Measurements from ENCODE around the gene FAM32A. TPM values are rescaled to one million over a fixed set of nuclear protein-coding genes. Genes with fewer than 3 reads are reported as not detected.

FAM32A gene
- total RNA-seq, 1 donor from 2014 or later: 68.6 TPM

Other genes starting within 250 kb of the FAM32A start
- gene OR10H4, start 236.4 kb upstream of the FAM32A start, total RNA-seq: not detected in 2 replicates
- gene TPM4, start 108.9 kb upstream of the FAM32A start, total RNA-seq: 507 and 520 TPM in 2 replicates
- 256 and 261 TPM in 2 replicates for gene RAB8A, start 73.5 kb upstream of the FAM32A start, total RNA-seq
- 42.3 and 43.5 TPM in 2 replicates for gene HSH2D, start 41.7 kb upstream of the FAM32A start, total RNA-seq
- gene CIB3, start 11.9 kb upstream of the FAM32A start, total RNA-seq: not detected in 2 replicates
- 106 and 120 TPM in 2 replicates for gene AP1M1, start 12.5 kb downstream of the FAM32A start, total RNA-seq
- gene KLF2, start 139.4 kb downstream of the FAM32A start, total RNA-seq: 2.4 and 2.7 TPM in 2 replicates